Neural progenitor cell (in vitro differentiated cells): ENCODE results near the gene CD80.

Source experiments
- CTCF ChIP-seq: fragments of 200-600 bp; sonication (generic); IDR thresholded peaks from 2 replicates; pipeline ENCODE4 v1.5.1; 2017; ENCODE audit warnings: antibody characterized with exemption, mild to moderate bottlenecking
- EZH2 ChIP-seq: fragments of 200-600 bp; sonication (generic); IDR thresholded peaks from 2 replicates; pipeline ENCODE4 v1.6.1; 2017; ENCODE audit warnings: antibody characterized with exemption, mild to moderate bottlenecking, moderate library complexity

- TF ChIP-seq CTCF, result no peak
- TF ChIP-seq EZH2, result no peak
Measured at GRCh38 chr3:119500265-119500664, 59.1 kb downstream of the CD80 start.
